RKO (cell line): Measurements from ENCODE around the gene SLC35D1.

ENCODE experiments used
- DNase-seq: peaks from one replicate; pipeline ENCODE4 v3.0.0-alpha.2; 2016; ENCODE audit warnings: low spot score

The SLC35D1 gene

GRCh38 chr1:67044631-67045270 lies 9.2 kb downstream of the SLC35D1 start:
- DNase-seq: no peak

- DNase-seq: no peak
Observed at GRCh38 chr1:67043366-67043765, 10.6 kb downstream of the SLC35D1 start.

DNA sequence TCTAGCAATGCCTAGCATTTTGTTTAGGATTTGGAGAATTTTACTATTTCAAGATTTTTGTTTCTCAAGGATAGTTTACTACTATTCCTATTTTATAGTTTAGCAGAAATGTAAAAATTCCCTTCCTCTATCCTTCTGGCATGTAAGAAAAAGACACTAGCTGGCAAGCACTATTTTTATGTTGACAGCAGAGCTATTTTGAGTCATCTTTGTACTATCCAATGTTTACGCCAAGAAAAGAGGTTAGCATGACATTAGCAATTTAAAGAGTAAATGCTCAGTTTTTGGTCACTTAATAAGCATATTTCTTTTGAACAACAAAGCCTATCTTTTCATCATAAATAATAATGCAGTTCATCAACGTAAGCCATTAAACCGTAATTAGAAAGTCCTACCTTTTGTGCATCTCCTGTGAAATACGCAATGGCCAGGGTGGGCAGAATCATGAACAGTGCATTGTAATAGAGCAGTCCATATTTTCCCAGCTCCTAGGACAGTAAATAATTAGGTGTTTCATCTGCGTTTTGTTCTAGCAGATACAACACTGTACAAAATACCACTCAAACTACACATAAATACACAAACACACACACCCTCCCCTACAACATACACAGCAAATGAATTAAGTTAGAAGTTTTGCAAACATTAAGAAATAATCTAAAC lies 12.0 kb downstream of the SLC35D1 start:
- no peak for DNase-seq

- DNase-seq: no peak
Observed at GRCh38 chr1:67040405-67040804, 13.5 kb downstream of the SLC35D1 start.

GRCh38 chr1:67031859-67032247 lies 22.1 kb downstream of the SLC35D1 start:
- no peak for DNase-seq

DNA sequence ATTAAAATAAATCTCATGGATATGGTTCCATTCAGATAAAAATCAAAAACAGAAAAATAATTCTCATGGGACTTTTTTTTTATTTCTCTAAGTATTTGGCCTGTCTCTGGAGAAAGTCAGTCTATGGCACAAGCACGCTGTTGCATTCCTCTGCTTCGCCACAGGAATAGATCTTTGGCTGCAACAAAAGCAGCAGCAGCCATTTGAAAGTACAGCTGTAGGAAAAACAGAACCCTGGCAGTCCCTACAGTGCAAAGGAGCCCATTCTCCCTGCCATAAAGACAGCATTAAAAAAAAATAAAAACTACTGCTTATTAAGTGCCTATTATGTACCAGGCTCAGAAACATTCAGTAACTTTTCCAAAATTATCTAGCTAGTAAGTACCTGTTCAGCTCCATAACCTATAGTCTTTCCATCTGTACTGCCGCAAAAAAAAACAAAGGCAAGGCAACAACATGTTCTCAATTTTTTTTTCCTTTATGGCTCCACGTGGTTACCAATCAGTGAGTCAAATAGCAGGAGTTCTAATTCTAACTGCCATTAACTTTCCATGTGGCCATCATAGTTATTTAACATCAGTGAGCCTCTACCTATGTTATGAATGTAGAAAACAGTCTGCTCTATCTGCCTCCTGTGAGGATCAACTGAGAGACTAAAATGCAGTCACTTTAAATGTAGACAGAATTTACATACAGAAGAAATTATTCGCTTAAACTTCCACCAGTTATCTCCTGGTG lies 22.7 kb downstream of the SLC35D1 start:
- no peak for DNase-seq

DNA sequence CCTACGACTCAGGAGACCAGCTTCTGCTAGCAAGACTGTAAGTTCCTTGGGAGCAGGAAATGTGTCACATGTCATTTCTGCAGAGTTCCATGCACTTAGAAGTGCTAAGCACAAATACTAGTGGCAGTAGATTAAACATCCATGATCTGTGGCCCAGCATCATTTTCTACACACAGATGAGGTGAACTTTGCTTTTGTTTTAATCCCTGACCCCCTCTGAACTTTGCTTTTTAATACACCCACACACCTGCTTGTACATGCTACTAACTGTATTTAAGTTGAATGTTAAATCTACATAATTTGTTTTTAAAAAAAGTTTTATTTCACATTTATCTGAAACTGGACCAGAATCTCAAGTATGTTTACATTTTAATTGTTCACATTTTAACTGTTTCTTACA lies 24.5 kb downstream of the SLC35D1 start:
- no peak for DNase-seq

DNA sequence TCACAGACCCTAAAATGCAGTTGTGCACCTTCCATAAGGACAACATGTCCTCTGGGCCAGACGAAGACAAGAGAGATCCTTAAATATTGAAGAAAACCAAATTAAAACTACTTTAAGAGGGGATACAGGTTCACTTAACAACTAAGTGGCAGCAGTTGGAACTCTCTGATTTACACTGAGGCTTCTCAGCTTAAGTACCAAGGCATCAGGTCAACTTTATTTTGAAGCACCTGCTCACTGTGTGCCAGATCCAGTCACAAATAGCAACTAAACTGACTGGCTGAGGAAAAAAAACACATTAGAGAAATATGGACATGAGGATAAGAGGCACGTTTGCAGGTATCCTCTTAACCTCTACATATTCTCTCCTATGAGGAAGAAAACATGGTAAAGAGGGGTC lies 33.2 kb downstream of the SLC35D1 start:
- DNase-seq: no peak

DNA sequence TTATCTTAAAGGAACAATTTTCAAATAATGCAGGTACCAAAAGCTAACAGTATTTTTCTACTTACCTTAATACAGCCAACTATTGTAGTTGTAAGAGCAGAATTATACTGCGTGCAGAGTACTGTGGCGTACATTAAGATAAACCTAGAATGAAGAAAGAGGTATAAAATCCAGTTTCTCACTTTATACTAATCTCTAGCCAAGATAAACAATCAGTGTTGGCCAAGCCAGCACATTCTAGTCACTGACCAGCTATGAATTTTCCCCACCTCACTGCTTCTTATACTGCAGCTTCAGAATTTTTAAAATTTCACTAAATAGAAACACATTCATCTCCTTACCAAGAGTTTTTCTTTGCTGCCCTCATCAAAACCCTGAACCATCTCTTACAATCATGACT lies 33.6 kb downstream of the SLC35D1 start:
- no peak for DNase-seq

DNA sequence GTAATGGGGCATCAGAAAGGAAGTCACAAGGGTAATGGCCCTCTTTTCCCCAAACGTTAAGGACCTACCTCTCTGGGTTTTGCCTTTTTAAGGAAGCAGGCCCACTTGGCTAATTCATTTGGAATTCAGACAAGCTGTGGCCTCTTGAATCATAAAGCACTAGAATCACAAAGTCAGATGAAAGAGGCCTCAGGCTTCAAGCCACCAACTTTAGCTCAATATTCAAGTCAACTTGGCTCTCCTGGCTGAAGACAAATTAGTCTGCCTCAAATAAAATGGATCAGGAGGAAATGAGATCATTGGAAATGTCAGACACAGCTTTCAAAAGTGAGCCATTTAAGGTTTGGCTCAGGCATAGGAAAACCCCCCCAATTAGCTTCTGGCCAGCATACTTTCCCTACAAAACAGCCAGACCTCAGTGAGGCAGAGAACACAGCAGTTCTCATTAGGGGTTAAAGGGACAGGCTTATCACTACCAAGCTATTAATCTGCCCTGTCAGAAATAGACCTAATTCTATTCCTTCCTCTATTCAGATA lies 34.3 kb downstream of the SLC35D1 start:
- DNase-seq: no peak

DNA sequence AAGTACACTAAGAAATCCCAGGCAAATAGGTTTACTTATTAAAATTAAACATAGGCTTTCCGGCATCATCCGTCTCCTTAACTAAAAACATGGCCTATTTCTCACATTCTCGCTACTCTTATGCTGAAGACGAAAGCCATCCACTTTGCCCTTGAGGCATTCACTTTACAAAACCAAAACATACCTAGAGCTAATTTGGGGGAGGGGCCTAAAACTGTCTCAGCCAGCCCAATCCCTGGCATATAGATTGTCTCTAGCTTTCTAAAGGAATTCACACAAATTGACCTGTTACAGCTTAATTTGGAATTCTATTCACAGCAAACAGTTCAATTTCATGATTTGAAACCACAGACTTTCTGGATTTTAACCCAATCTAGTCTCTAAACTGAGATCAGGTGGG lies 34.8 kb downstream of the SLC35D1 start:
- DNase-seq: no peak

- no peak for DNase-seq
Observed at GRCh38 chr1:67018574-67018973, 35.4 kb downstream of the SLC35D1 start.

DNA sequence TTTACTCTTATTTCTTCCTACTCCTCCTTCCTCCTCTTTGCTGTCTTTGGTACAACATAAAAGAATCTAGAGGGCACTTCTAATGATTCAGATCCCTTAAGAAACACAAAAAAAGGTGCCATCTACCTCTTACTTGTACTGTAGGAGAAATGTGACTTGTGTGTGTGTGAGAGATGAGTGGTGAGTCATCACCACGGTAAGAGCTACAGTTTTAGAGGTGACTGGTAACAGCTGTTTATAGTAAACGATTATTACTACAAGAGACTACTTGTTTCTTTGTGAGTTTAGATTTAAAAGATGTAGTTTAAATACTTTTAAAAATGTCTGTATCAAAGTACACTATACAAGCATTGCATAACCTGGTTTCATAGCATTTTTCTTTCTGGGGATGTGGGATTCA lies 40.4 kb downstream of the SLC35D1 start:
- DNase-seq: peak; percentile 52

- DNase-seq: no peak
Observed at GRCh38 chr1:67009792-67010191, 44.2 kb downstream of the SLC35D1 start.

- no peak for DNase-seq
Observed at GRCh38 chr1:67005068-67005467, 48.9 kb downstream of the SLC35D1 start.

GRCh38 chr1:67004176-67004575 lies 49.8 kb downstream of the SLC35D1 start:
- no peak for DNase-seq

GRCh38 chr1:67001682-67002425 lies 52.1 kb downstream of the SLC35D1 start:
- DNase-seq: no peak

DNA sequence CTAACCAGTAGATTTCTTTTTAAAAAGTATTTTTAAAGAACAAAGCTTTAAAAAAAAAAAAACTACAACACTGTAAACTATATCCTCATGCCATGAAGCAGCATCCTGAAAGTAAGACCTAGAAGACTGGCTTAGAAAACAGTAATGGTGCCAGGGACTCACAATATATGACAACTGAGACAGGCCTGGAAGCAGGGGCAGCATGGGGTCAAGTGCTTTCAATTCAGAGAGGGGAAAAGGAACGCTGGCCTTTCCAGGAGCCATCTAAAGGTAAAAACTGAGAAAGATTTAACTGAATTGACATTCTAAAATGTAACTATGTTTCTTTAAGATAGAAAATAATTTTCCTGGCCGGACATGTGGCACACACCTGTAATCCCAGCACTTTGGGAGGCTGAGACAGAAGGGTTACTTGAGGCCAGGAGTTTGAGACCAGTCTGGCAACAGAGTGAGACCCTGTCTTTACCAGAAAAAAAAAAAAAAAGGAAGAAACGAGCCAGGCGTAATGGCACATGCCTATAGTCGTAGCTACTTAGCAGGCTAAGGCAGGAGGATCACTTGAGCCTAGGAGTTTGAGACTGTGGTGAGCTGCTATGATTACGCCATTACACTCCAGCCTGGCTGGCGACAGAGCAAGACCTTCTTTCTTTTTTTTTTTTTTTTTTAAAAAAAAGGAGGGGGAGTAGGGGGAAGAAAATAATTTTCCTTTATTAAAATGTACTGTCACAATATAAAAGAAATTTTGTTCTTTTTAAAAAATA lies 54.1 kb downstream of the SLC35D1 start:
- DNase-seq: no peak

DNA sequence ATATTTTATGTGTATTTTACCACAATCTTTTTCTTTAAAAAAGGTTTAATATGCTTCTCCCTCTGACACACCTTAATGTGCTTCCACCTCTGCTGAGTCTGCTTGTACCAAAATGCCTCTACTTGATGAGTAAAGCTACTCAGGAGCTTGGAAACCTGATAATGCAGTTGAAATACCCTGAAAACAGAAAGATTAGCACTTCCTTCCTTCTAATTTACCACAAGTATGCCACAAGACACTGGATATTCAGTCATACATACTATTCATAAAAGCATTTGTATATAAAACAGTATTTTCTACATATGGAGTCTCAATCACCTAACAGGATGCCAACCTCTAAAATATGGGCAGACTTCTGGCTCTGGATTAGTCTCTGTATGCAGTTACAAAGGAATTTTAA lies 55.0 kb downstream of the SLC35D1 start:
- DNase-seq: no peak

- peak; percentile 83 for DNase-seq
Observed at GRCh38 chr1:66996018-66996682, 57.8 kb downstream of the SLC35D1 start.

DNA sequence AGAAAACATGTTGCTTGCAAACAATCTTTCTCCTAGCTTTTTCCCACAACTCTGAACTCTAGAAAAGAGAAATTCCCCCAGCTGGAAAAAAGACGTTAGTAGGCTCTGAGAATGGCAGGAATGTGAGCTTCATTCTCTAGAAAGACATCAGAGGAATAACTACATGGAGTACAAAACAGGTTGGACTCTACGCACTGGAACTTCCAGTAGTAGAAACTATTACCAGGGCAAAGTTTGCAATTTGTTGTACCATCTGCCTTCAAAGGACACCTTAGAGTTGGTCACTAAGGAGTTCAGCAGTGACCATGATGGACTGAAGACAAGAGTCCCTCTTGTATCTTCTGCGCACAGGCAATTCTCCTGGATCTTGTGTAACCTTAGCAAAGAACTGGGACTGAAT lies 60.9 kb downstream of the SLC35D1 start:
- no peak for DNase-seq
